Endothelial cell of umbilical vein (primary cell): ENCODE data around the gene LTBP1. TPM values are rescaled to one million over a fixed set of nuclear protein-coding genes. Genes with fewer than 3 reads are reported as not detected.

Experiments
- BruUV-seq: library from RNA; stranded (reverse); fragments of 400-500 nt; replicated peaks from 2 replicates; lab custom pipeline; 2021; lab: Mats Ljungman, UMichigan
- CTCF ChIA-PET: fragments of 300-600, 350-600 bp; sonication (Branson Sonifier 250); formaldehyde crosslinking; loops from one replicate; lab custom pipeline; 2021; ENCODE audit warnings: antibody characterized with exemption, inconsistent platforms; lab: Charles Lee
- POLR2A ChIA-PET: fragments of 300-600, 350-600 bp; sonication (Branson Sonifier 250); formaldehyde crosslinking; loops from one replicate; lab custom pipeline; 2021; ENCODE audit warnings: antibody characterized with exemption, inconsistent platforms; lab: Charles Lee
- DNase-seq: peaks from one replicate; pipeline ENCODE4 v3.0.0-alpha.2; 2011; ENCODE audit warnings: low read depth, low spot score
- FAIRE-seq: peaks from 2 replicates; lab custom pipeline; 2011; peaks lifted over from hg19 to GRCh38; lab: Jason Lieb, UNC
- H2AFZ ChIP-seq: 2 replicates; pipeline ENCODE4 v1.6.0; 2012; ENCODE audit warnings: low read depth, low read length, control low read depth, inconsistent platforms
- H3K27ac ChIP-seq: 2 replicates; pipeline ENCODE4 v1.5.1; 2011; ENCODE audit warnings: low read depth, mild to moderate bottlenecking, control low read depth, low read length, moderate library complexity; ENCODE audit not compliant: insufficient read depth
- H3K27me3 ChIP-seq, 2 experiments: 2 replicates each; pipeline versions ENCODE4 v1.6.0 to v1.6.1; 2011; ENCODE audit warnings: low read length in 2 of 2, mixed read lengths in 1 of 2; ENCODE audit not compliant: control insufficient read depth in 2 of 2, insufficient read depth in 2 of 2
- H3K36me3 ChIP-seq, 2 experiments: 2 replicates in 1 of 2; 3 replicates in 1 of 2; pipeline ENCODE4 v1.5.1; 2011; ENCODE audit warnings: low read length in 2 of 2, mild to moderate bottlenecking in 1 of 2, moderate library complexity in 1 of 2; ENCODE audit not compliant: control insufficient read depth in 2 of 2, insufficient read depth in 2 of 2; ENCODE audit errors: extremely low read depth in 1 of 2
- H3K4me1 ChIP-seq: 3 replicates; pipeline ENCODE4 v1.5.1; 2011; ENCODE audit warnings: mild to moderate bottlenecking, low read length; ENCODE audit not compliant: control insufficient read depth, insufficient read depth; ENCODE audit errors: extremely low read depth
- H3K4me2 ChIP-seq: 2 replicates; pipeline ENCODE4 v1.6.1; 2011; ENCODE audit warnings: low read length, control low read depth, mixed read lengths; ENCODE audit not compliant: insufficient read depth
- H3K4me3 ChIP-seq, 3 experiments: fragments of 200-600 bp in 1 of 3; sonication (generic), shearing (Covaris generic) in 1 of 3; replicated peaks in 1 of 3; 2 replicates each; pipeline ENCODE4 v1.5.1; 2011 to 2016; ENCODE audit warnings: control low read depth in 3 of 3, low read length in 3 of 3, mild to moderate bottlenecking in 2 of 3, inconsistent platforms in 1 of 3, low read depth in 1 of 3, moderate library complexity in 1 of 3; ENCODE audit not compliant: insufficient read depth in 1 of 3
- H3K79me2 ChIP-seq: 2 replicates; pipeline ENCODE4 v1.6.0; 2012; ENCODE audit warnings: low read length, inconsistent platforms; ENCODE audit not compliant: control insufficient read depth, insufficient read depth
- H3K9ac ChIP-seq: replicated peaks from 2 replicates; pipeline ENCODE3; 2011; ENCODE audit warnings: low read length, control low read depth; ENCODE audit not compliant: insufficient read depth; ENCODE audit errors: extremely low read depth
- H3K9me1 ChIP-seq: replicated peaks from 3 replicates; pipeline ENCODE4 v1.6.0; 2011; ENCODE audit warnings: mild to moderate bottlenecking, low read length; ENCODE audit not compliant: control insufficient read depth, insufficient read depth; ENCODE audit errors: extremely low read depth
- H3K9me3 ChIP-seq: replicated peaks from 2 replicates; pipeline ENCODE4 v1.5.1; 2012; ENCODE audit warnings: low read length, inconsistent platforms; ENCODE audit not compliant: control insufficient read depth, insufficient read depth
- H4K20me1 ChIP-seq: replicated peaks from 2 replicates; pipeline ENCODE3; 2011; ENCODE audit warnings: mild to moderate bottlenecking, low read length; ENCODE audit not compliant: control insufficient read depth, insufficient read depth; ENCODE audit errors: extremely low read depth
- EZH2 ChIP-seq: IDR thresholded peaks from 2 replicates; pipeline ENCODE4 v1.6.1; 2012; ENCODE audit warnings: borderline replicate concordance, low read depth, mild to moderate bottlenecking, moderate library complexity, low read length, inconsistent platforms; ENCODE audit not compliant: severe bottlenecking
- FOS ChIP-seq: IDR thresholded peaks from 2 replicates; pipeline ENCODE4 v1.6.1; 2011; ENCODE audit warnings: mild to moderate bottlenecking, low read length, moderate library complexity, borderline replicate concordance; ENCODE audit not compliant: insufficient read depth
- GATA2 ChIP-seq: IDR thresholded peaks from 2 replicates; pipeline ENCODE4 v1.7.0; 2011; ENCODE audit warnings: low read depth, mild to moderate bottlenecking, moderate library complexity, mixed read lengths, low read length; ENCODE audit not compliant: insufficient read length, insufficient read depth
- JUN ChIP-seq: IDR thresholded peaks from 2 replicates; pipeline ENCODE4 v1.6.1; 2011; ENCODE audit warnings: borderline replicate concordance, low read depth; ENCODE audit not compliant: insufficient read length, insufficient read depth
- MYC ChIP-seq: IDR thresholded peaks from one replicate; pipeline ENCODE4 v1.6.1; 2011; ENCODE audit warnings: mild to moderate bottlenecking, low read depth, low read length
- POLR2A ChIP-seq: IDR thresholded peaks from 2 replicates; pipeline ENCODE4 v1.6.1; 2012; ENCODE audit warnings: low read depth, mild to moderate bottlenecking, control low read depth, low read length
- POLR2AphosphoS5 ChIP-seq: IDR thresholded peaks from 2 replicates; pipeline ENCODE4 v1.6.1; 2012; ENCODE audit warnings: low read depth, mild to moderate bottlenecking, control low read depth, low read length, moderate library complexity; ENCODE audit not compliant: insufficient read depth
- dilution Hi-C: fragments of 300-500 bp; cut with MboI; formaldehyde crosslinking; loops from one replicate; pipeline ENCODE4 v1.15.0; 2019; ENCODE audit warnings: low sequenced_read_pairs; ENCODE audit not compliant: extremely low pct_ligation_motif_present
- intact Hi-C: fragments of 100-400 bp; cut with micrococcal nuclease; formaldehyde crosslinking; loops from one replicate; pipeline ENCODE4 v1.10.0; 2022
- polyA plus RNA-seq, 4 experiments: library from polyadenylated mRNA; depleted of rRNA in 3 of 4; stranded (reverse) in 3 of 4; unstranded in 1 of 4; fragments of >200 nt; gene quantifications; 2 replicates each; pipeline versions ENCODE4 v1.2.1 to v1.2.3, GENCODE V29; 2011 to 2012; ENCODE audit warnings: missing spikeins in 1 of 4
- total RNA-seq: library from RNA; stranded (reverse); gene quantifications from 2 replicates; pipeline ENCODE4 v1.2.3, GENCODE V29; 2021
- TF ChIP-seq, protein P1 (sequence below): IDR thresholded peaks from 2 replicates; pipeline ENCODE4 v1.6.1; 2011; ENCODE audit not compliant: insufficient read depth, insufficient read length
- TF ChIP-seq, protein P2 (sequence below), 2 donors: IDR thresholded peaks; 1 replicate in 1 of 2; 2 replicates in 1 of 2; pipeline ENCODE4 v1.5.1; 2011; ENCODE audit warnings: low read length in 2 of 2, mild to moderate bottlenecking in 2 of 2, moderate library complexity in 2 of 2, control low read depth in 1 of 2, inconsistent platforms in 1 of 2, low read depth in 1 of 2; ENCODE audit not compliant: insufficient read depth in 1 of 2; ENCODE audit errors: extremely low read depth in 1 of 2

LTBP1 gene
- total and polyA plus RNA-seq, 2 donors (not counting 3 experiments of a cell fraction or from before 2014, with no cell fraction given): 57.4 to 68.2 TPM

GRCh38 chr2:32915694-32916093 is 31.1 kb upstream of the LTBP1 start:
- H3K36me3 ChIP-seq: no peaks in the 10 kb centered on the region
- H3K9me1 ChIP-seq: no peaks in the 10 kb centered on the region
- dilution Hi-C loops: no loop called here

More at GRCh38 chr2:32915694-32916093, 31.1 kb upstream of the LTBP1 start:
- Histone ChIP-seq H3K4me1 (no peaks in the 10 kb centered on the region), H3K79me2 (no peaks in the 10 kb centered on the region), H4K20me1 (no peaks in the 10 kb centered on the region), H3K27ac (no peak overlapping the region), H3K27me3 (peaks cover 0 to 3% of the 10 kb centered on the region in 2 experiments), H3K9me3 (no peaks in the 10 kb centered on the region), H3K4me2 (no peak overlapping the region), H3K9ac (no peak overlapping the region), H3K4me3 (no peak overlapping the region), H2AFZ (no peak overlapping the region)
- ChIA-PET CTCF (no interaction called here), POLR2A (no interaction called here)
- no TSS peak for BruUV-seq
- intact Hi-C loops: no loop called here
- TF ChIP-seq POLR2A (no peak), GATA2 (no peak), EZH2 (no peak), POLR2AphosphoS5 (no peak), MYC (no peak), JUN (no peak), FOS (no peak)
- TF ChIP-seq, protein P1, sequence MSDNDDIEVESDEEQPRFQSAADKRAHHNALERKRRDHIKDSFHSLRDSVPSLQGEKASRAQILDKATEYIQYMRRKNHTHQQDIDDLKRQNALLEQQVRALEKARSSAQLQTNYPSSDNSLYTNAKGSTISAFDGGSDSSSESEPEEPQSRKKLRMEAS: no peak
- TF ChIP-seq, protein P2, sequence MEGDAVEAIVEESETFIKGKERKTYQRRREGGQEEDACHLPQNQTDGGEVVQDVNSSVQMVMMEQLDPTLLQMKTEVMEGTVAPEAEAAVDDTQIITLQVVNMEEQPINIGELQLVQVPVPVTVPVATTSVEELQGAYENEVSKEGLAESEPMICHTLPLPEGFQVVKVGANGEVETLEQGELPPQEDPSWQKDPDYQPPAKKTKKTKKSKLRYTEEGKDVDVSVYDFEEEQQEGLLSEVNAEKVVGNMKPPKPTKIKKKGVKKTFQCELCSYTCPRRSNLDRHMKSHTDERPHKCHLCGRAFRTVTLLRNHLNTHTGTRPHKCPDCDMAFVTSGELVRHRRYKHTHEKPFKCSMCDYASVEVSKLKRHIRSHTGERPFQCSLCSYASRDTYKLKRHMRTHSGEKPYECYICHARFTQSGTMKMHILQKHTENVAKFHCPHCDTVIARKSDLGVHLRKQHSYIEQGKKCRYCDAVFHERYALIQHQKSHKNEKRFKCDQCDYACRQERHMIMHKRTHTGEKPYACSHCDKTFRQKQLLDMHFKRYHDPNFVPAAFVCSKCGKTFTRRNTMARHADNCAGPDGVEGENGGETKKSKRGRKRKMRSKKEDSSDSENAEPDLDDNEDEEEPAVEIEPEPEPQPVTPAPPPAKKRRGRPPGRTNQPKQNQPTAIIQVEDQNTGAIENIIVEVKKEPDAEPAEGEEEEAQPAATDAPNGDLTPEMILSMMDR (IDR thresholded peaks at IDR 0.05; ENCODE audit: extremely low read depth in 1 of 2, insufficient read depth in 1 of 2, low read depth in 1 of 2, low read length in 2 of 2): no peak
- FAIRE-seq: no peak
- DNase-seq: no peak
